Progenitor cell of endocrine pancreas (in vitro differentiated cells): ENCODE data around the gene HAS3. TPM values are rescaled to one million over a fixed set of nuclear protein-coding genes. Genes with fewer than 3 reads are reported as not detected.

Source experiments
- DNase-seq: peaks from one replicate; pipeline ENCODE4 v3.0.0; 2021; ENCODE audit warnings: low spot score; ENCODE audit not compliant: unreplicated experiment
- H3K27ac Mint-ChIP-seq: 2 replicates; pipeline ENCODE4 v1.8.0; 2021; ENCODE audit warnings: mild to moderate bottlenecking, moderate library complexity, mixed read lengths
- H3K27me3 Mint-ChIP-seq: 2 replicates; pipeline ENCODE4 v1.8.0; 2021; ENCODE audit warnings: mixed read lengths
- H3K36me3 Mint-ChIP-seq: 2 replicates; pipeline ENCODE4 v1.8.0; 2022; ENCODE audit warnings: mixed read lengths; ENCODE audit not compliant: insufficient read depth
- H3K4me1 Mint-ChIP-seq: 2 replicates; pipeline ENCODE4 v1.8.0; 2021; ENCODE audit warnings: low read depth, mixed read lengths
- H3K4me3 Mint-ChIP-seq: 2 replicates; pipeline ENCODE4 v1.8.0; 2021; ENCODE audit warnings: low read depth, mild to moderate bottlenecking, moderate library complexity, mixed read lengths
- H3K9me3 Mint-ChIP-seq: 2 replicates; pipeline ENCODE4 v1.8.0; 2021; ENCODE audit warnings: low read depth, mixed read lengths
- total RNA-seq: library from RNA; stranded (reverse); gene quantifications from 2 replicates; pipeline ENCODE4 v1.2.1, GENCODE V29; 2021
- TF ChIP-seq, protein P1 (sequence below): fragments of 200-600 bp; sonication (generic); IDR thresholded peaks from one replicate; pipeline ENCODE4 v1.5.0; 2021; ENCODE audit warnings: antibody characterized with exemption, mild to moderate bottlenecking; ENCODE audit not compliant: unreplicated experiment

Gene HAS3
- total RNA-seq, 1 donor from 2014 or later, result 1.1 TPM

DNA sequence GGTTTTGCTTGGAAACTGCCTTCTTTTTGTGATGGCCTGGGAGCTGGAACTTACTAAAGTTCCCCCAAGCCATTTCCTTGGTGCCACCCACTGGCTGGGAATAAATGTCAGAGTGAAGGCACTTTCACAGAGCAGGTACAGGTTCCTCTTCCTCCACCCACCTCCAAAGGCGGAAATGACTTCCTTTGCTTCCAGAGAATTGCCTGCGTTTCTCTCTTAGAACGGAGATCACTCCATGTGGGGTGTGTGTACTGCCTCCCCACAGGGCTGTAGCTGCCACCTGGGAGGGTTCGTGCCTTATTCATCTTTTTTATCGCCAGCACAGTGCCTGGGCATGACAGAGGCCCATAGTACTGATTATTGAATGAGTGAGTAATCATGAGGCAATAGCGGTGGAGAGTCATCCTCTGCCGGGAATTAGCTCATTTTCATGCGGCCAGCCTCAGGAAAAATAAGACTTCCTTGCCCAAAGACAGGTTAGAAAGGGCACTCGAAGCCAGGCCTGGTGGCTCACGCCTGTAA lies 32.2 kb upstream of the HAS3 start:
- TF ChIP-seq, protein P1, sequence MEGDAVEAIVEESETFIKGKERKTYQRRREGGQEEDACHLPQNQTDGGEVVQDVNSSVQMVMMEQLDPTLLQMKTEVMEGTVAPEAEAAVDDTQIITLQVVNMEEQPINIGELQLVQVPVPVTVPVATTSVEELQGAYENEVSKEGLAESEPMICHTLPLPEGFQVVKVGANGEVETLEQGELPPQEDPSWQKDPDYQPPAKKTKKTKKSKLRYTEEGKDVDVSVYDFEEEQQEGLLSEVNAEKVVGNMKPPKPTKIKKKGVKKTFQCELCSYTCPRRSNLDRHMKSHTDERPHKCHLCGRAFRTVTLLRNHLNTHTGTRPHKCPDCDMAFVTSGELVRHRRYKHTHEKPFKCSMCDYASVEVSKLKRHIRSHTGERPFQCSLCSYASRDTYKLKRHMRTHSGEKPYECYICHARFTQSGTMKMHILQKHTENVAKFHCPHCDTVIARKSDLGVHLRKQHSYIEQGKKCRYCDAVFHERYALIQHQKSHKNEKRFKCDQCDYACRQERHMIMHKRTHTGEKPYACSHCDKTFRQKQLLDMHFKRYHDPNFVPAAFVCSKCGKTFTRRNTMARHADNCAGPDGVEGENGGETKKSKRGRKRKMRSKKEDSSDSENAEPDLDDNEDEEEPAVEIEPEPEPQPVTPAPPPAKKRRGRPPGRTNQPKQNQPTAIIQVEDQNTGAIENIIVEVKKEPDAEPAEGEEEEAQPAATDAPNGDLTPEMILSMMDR, result no peak
- DNase-seq, result no peak
- Mint-ChIP-seq H3K27me3 (no peaks in the 10 kb centered on the region), H3K9me3 (no peaks in the 10 kb centered on the region), H3K4me3 (no peak overlapping the region), H3K4me1 (peaks cover 16% of the 10 kb centered on the region), H3K36me3 (no peaks in the 10 kb centered on the region), H3K27ac (no peak overlapping the region)

DNA sequence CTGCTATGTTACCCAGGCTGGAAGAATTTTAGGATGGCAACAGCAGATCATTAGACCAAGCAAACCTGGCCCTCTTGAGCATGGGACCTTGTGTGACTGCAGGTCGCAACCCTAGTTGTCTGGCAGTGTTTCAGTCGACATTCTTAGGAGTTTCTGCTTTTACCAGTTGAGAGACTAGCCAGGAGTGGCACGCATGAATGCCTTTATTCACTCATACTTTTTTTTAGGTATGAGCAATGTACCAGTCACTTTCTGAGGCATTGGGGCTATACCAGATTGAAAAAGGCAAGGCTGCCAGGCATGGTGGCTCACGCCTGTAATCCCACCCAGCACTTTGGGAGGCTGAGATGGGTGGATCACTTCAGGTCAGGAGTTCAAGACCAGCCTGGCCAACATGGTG lies 28.2 kb upstream of the HAS3 start:
- TF ChIP-seq, protein P1, result no peak
- no peak for DNase-seq
- Mint-ChIP-seq H3K9me3 (no peaks in the 10 kb centered on the region), H3K4me1 (peaks cover 8% of the 10 kb centered on the region), H3K36me3 (no peaks in the 10 kb centered on the region), H3K4me3 (no peak overlapping the region), H3K27ac (no peak overlapping the region), H3K27me3 (no peaks in the 10 kb centered on the region)

DNA sequence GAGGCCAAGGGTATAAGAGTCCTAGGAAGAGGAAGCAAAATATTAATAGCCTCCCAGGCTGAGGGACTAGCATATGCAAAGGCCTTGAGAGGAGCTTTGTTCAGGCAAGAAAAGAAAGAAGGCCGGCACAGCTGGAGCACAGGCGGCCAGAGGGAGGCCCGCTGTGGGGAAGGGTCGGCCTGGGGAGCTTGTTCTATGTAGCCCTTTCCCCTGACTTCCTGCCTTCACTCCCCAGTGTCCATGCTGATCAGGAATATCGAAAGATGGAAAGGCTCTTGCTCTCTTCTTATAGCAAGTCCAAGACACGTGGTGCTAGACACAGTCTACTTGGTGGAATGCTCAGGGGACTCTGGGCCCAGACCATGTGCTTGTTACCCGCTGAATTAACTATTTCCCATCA lies 27.4 kb upstream of the HAS3 start:
- no peak for DNase-seq
- no peaks in the 10 kb centered on the region for H3K36me3 Mint-ChIP-seq

DNA sequence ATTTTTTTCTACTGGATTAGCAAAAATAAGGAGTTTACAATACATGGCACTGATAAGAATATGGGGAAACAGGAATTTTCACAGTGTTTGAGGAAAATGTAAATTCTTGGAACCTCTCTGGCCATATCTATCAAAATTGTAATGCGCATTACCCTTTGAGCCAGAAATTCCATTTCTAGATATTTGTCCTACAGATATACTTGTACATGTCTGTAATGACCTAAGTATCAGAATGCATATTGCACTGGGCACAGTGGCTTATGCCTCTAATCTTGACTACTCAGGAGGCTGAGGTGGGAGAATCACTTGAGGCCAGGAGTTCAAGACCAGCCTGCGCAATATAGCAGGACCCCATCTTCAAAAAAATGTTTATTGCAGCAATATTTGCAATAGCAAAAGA lies 25.8 kb upstream of the HAS3 start:
- H3K4me3 Mint-ChIP-seq, result no peak overlapping the region

More for the DNA sequence above, 27.4 kb upstream of the HAS3 start:
- Mint-ChIP-seq H3K4me1 (peaks cover 4% of the 10 kb centered on the region), H3K27ac (peak overlapping the region; percentile 29), H3K27me3 (no peaks in the 10 kb centered on the region), H3K9me3 (no peaks in the 10 kb centered on the region), H3K4me3 (no peak overlapping the region)
- TF ChIP-seq, protein P1, result no peak

DNA sequence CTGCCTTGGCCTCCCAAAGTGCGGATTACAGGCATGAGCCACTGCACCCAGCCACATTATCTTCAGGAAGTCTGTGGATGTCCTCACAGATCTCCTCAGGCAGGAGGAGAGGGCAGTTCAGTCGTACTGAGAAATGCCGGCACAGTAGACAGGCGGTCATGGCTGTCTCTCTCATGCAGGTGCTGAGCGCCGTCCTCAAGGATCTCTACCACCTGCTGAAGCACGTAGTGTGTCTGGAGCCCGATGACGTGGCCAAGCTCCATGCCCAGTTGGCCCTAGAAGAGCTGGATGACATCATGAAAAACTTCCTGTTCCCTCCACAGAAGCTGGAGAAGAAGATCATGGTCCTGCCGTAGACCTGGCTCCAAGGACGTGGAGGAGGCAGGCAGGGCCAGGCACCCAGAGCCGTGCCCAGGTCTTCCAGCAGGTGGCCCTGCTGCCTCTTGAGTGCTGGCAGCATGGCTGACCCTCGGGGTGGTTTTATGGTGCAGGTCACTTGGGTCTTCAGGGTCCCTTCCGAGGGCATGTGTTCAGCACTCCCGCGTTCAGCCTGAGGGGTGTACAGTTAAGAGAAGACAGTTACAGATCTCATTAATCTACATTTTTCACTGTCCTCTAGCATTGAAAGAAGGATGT lies 22.0 kb upstream of the HAS3 start:
- Mint-ChIP-seq H3K36me3 (peaks cover 3% of the 10 kb centered on the region), H3K4me1 (peaks cover 1% of the 10 kb centered on the region), H3K4me3 (no peak overlapping the region), H3K27ac (no peak overlapping the region), H3K9me3 (no peaks in the 10 kb centered on the region), H3K27me3 (no peaks in the 10 kb centered on the region)
- TF ChIP-seq, protein P1, result no peak
- no peak for DNase-seq

More for the DNA sequence above, 25.8 kb upstream of the HAS3 start:
- TF ChIP-seq, protein P1, result no peak
- no peak for DNase-seq
- no peaks in the 10 kb centered on the region for H3K36me3 Mint-ChIP-seq
- H3K9me3 Mint-ChIP-seq, result no peaks in the 10 kb centered on the region
- H3K27me3 Mint-ChIP-seq, result no peaks in the 10 kb centered on the region
- no peak overlapping the region for H3K27ac Mint-ChIP-seq
- H3K4me1 Mint-ChIP-seq, result peaks cover 3% of the 10 kb centered on the region
